Mesenchymal stem cell (in vitro differentiated cells and primary cell): ENCODE measurements around the gene YWHAQ.
"Not testable (repeated sequence)": the region's sequence is repeated elsewhere in the genome, so short reads cannot be mapped to it uniquely, and the experiment has no call there.

Experiments
- DNase-seq: peaks from one replicate; pipeline ENCODE4 v3.0.0-alpha.2; 2013
- H2AFZ ChIP-seq: one replicate; pipeline ENCODE4 v1.6.1; 2013; ENCODE audit warnings: low read depth, mild to moderate bottlenecking, control low read depth, inconsistent platforms, low read length, moderate library complexity
- H2AK5ac ChIP-seq: 2 replicates; pipeline ENCODE4 v1.6.1; 2013; ENCODE audit warnings: low read length, moderate library complexity, mild to moderate bottlenecking, inconsistent platforms; ENCODE audit not compliant: severe bottlenecking
- H2BK120ac ChIP-seq: one replicate; pipeline ENCODE4 v1.6.1; 2013; ENCODE audit warnings: low read depth, mild to moderate bottlenecking, inconsistent platforms, low read length, moderate library complexity
- H2BK12ac ChIP-seq, 2 experiments: one replicate each; pipeline ENCODE4 v1.6.1; 2013; ENCODE audit warnings: inconsistent platforms in 2 of 2, low read length in 2 of 2, mild to moderate bottlenecking in 2 of 2, moderate library complexity in 2 of 2, control low read depth in 1 of 2
- H2BK15ac ChIP-seq: one replicate; pipeline ENCODE4 v1.6.1; 2013; ENCODE audit warnings: mild to moderate bottlenecking, low read depth, inconsistent platforms; ENCODE audit not compliant: poor library complexity, severe bottlenecking
- H2BK5ac ChIP-seq: 2 replicates; pipeline ENCODE4 v1.6.1; 2013; ENCODE audit warnings: low read depth, mild to moderate bottlenecking, low read length, control low read depth, inconsistent platforms; ENCODE audit not compliant: poor library complexity, severe bottlenecking
- H3K14ac ChIP-seq, 2 experiments: one replicate each; pipeline ENCODE4 v1.6.1; 2013; ENCODE audit warnings: inconsistent platforms in 2 of 2, low read length in 2 of 2, control low read depth in 1 of 2, mild to moderate bottlenecking in 1 of 2, moderate library complexity in 1 of 2
- H3K18ac ChIP-seq, 2 experiments: one replicate each; pipeline ENCODE4 v1.6.1; 2013; ENCODE audit warnings: inconsistent platforms in 2 of 2, low read length in 2 of 2, control low read depth in 1 of 2, low read depth in 1 of 2, mild to moderate bottlenecking in 1 of 2
- H3K23ac ChIP-seq, 2 experiments: one replicate each; pipeline ENCODE4 v1.6.1; 2013; ENCODE audit warnings: inconsistent platforms in 2 of 2, low read length in 2 of 2, mild to moderate bottlenecking in 2 of 2, moderate library complexity in 2 of 2, control low read depth in 1 of 2
- H3K27ac ChIP-seq: 2 replicates; pipeline ENCODE4 v1.5.1; 2013; ENCODE audit warnings: mild to moderate bottlenecking, moderate library complexity, low read length, control low read depth, inconsistent platforms; ENCODE audit not compliant: poor library complexity, severe bottlenecking
- H3K27me3 ChIP-seq, 2 experiments: 2 replicates each; pipeline versions ENCODE4 v1.6.1 to v1.7.0; 2013; ENCODE audit warnings: low read length in 2 of 2, mild to moderate bottlenecking in 2 of 2, moderate library complexity in 2 of 2, control low read depth in 1 of 2, inconsistent platforms in 1 of 2; ENCODE audit not compliant: control insufficient read depth in 1 of 2, insufficient read depth in 1 of 2
- H3K36me3 ChIP-seq, 2 experiments: 2 replicates each; pipeline versions ENCODE4 v1.6.1 to v1.7.0; 2013; ENCODE audit warnings: low read length in 2 of 2, control low read depth in 1 of 2, inconsistent platforms in 1 of 2, low read depth in 1 of 2, mild to moderate bottlenecking in 1 of 2; ENCODE audit not compliant: insufficient read depth in 2 of 2, control insufficient read depth in 1 of 2
- H3K4ac ChIP-seq, 2 experiments: one replicate each; pipeline ENCODE4 v1.6.1; 2013; ENCODE audit warnings: inconsistent platforms in 2 of 2, low read length in 2 of 2, mild to moderate bottlenecking in 2 of 2, moderate library complexity in 2 of 2, control low read depth in 1 of 2, low read depth in 1 of 2
- H3K4me1 ChIP-seq: 2 replicates; pipeline ENCODE4 v1.6.1; 2013; ENCODE audit warnings: low read depth, low read length, control low read depth; ENCODE audit not compliant: control insufficient read depth, insufficient read depth
- H3K4me2 ChIP-seq: 2 replicates; pipeline ENCODE4 v1.6.1; 2013; ENCODE audit warnings: low read length, mild to moderate bottlenecking, inconsistent platforms; ENCODE audit not compliant: poor library complexity, severe bottlenecking
- H3K4me3 ChIP-seq, 2 experiments: 2 replicates each; pipeline versions ENCODE4 v1.5.1 to v1.7.0; 2013; ENCODE audit warnings: low read length in 2 of 2, mild to moderate bottlenecking in 2 of 2, control low read depth in 1 of 2, low read depth in 1 of 2; ENCODE audit not compliant: insufficient read depth in 1 of 2
- H3K79me1 ChIP-seq: replicated peaks from 2 replicates; pipeline ENCODE4 v1.6.1; 2013; ENCODE audit warnings: mild to moderate bottlenecking, control low read depth, low read length, inconsistent platforms; ENCODE audit not compliant: poor library complexity, severe bottlenecking
- H3K9ac ChIP-seq: 2 replicates; pipeline ENCODE4 v1.7.0; 2013; ENCODE audit warnings: mild to moderate bottlenecking, low read length, moderate library complexity
- H3K9me3 ChIP-seq: 2 replicates; pipeline ENCODE4 v1.7.0; 2013; ENCODE audit warnings: mild to moderate bottlenecking, low read length; ENCODE audit not compliant: control insufficient read depth
- H4K8ac ChIP-seq: one replicate; pipeline ENCODE4 v1.6.1; 2013; ENCODE audit warnings: inconsistent platforms, mild to moderate bottlenecking, low read length, moderate library complexity
- H4K91ac ChIP-seq: one replicate; pipeline ENCODE4 v1.6.1; 2013; ENCODE audit warnings: mild to moderate bottlenecking, low read length, inconsistent platforms
- WGBS: methylation state at CpG from one replicate; pipeline ENCODE4 v1.1.7; 2013; ENCODE audit warnings: mixed read lengths; 5-methylcytosine and 5-hydroxymethylcytosine counted together

YWHAQ gene

GRCh38 chr2:9613291-9613690, 17.5 kb downstream of the YWHAQ start:
- Histone ChIP-seq H2BK5ac (no peak overlapping the region), H3K9ac (peak overlapping the region; percentile 39), H2BK15ac (no peak overlapping the region), H2BK120ac (no peak overlapping the region), H3K27me3 (no peaks in the 10 kb centered on the region), H3K4me3 (peak overlapping the region in 1 of 2 experiments; percentile 4), H4K91ac (no peak overlapping the region), H3K23ac (no peak overlapping the region), H3K18ac (no peak overlapping the region), H4K8ac (no peak overlapping the region), H3K36me3 (peaks cover 3 to 49% of the 10 kb centered on the region in 2 experiments), H2AK5ac (no peak overlapping the region), H2AFZ (no peak overlapping the region), H3K14ac (no peak overlapping the region), H3K4me2 (no peak overlapping the region), H2BK12ac (no peak overlapping the region), H3K27ac (no peak overlapping the region), H3K4ac (no peak overlapping the region), H3K79me1 (no peaks in the 10 kb centered on the region), H3K9me3 (no peaks in the 10 kb centered on the region), H3K4me1 (peaks cover 1% of the 10 kb centered on the region)
- WGBS, result 85% methylated on average over 1 of the region's 1 CpG
- peak; percentile 82 for DNase-seq

DNA sequence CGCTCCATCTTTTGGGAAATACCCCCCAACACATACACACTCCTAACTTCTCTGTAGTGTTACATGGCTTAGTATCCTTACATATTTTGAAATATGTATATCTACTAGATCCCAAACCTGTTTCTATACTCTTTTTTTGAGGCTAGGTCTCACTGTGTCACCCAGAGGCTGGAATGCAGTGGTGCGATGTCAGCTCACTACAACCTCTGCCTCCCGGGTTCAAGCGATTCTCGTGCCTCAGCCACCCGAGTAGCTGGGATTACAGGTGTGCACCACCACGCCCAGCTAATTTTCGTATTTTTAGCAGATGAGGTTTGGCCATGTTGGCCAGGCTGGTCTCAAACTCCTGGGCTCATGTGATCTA, 19.3 kb downstream of the YWHAQ start:
- H3K23ac ChIP-seq, H4K91ac ChIP-seq, H2BK5ac ChIP-seq, H2AFZ ChIP-seq, H3K79me1 ChIP-seq, H3K27me3 ChIP-seq, H3K4me1 ChIP-seq, H3K27ac ChIP-seq, DNase-seq, H3K4me3 ChIP-seq, H4K8ac ChIP-seq, H3K14ac ChIP-seq, H2BK120ac ChIP-seq, H3K18ac ChIP-seq, H3K9ac ChIP-seq, H2BK12ac ChIP-seq, H3K4ac ChIP-seq, H2AK5ac ChIP-seq, H3K9me3 ChIP-seq, H2BK15ac ChIP-seq, H3K4me2 ChIP-seq: not testable (repeated sequence)
- WGBS, result 96% methylated on average over 8 of the region's 8 CpGs
- H3K36me3 ChIP-seq, result peaks cover 0 to 37% of the 10 kb centered on the region in 2 experiments

GRCh38 chr2:9610781-9611548, 19.8 kb downstream of the YWHAQ start:
- Histone ChIP-seq H2AFZ (no peak overlapping the region), H2BK120ac (no peak overlapping the region), H3K79me1 (no peaks in the 10 kb centered on the region), H3K4me1 (peaks cover 4% of the 10 kb centered on the region), H2AK5ac (no peak overlapping the region), H2BK5ac (no peak overlapping the region), H2BK12ac (no peak overlapping the region), H3K9ac (peak overlapping the region; percentile 2), H3K4me2 (no peak overlapping the region), H3K4ac (no peak overlapping the region), H4K8ac (no peak overlapping the region), H3K27me3 (no peaks in the 10 kb centered on the region), H3K27ac (no peak overlapping the region), H4K91ac (no peak overlapping the region), H3K36me3 (peaks cover 0 to 33% of the 10 kb centered on the region in 2 experiments), H3K18ac (no peak overlapping the region), H3K23ac (no peak overlapping the region), H3K4me3 (no peak overlapping the region), H2BK15ac (no peak overlapping the region), H3K9me3 (no peaks in the 10 kb centered on the region), H3K14ac (no peak overlapping the region)
- 94% methylated on average over 7 of the region's 7 CpGs for WGBS
- no peak for DNase-seq

GRCh38 chr2:9608491-9608890, 22.3 kb downstream of the YWHAQ start:
- 89% methylated on average over 9 of the region's 10 CpGs for WGBS
- H2BK15ac ChIP-seq, H3K9me3 ChIP-seq, DNase-seq, H2BK5ac ChIP-seq, H3K79me1 ChIP-seq, H4K8ac ChIP-seq, H3K23ac ChIP-seq, H3K4me1 ChIP-seq, H3K14ac ChIP-seq, H3K4ac ChIP-seq, H4K91ac ChIP-seq, H2BK120ac ChIP-seq, H3K27me3 ChIP-seq, H2AK5ac ChIP-seq, H2AFZ ChIP-seq, H2BK12ac ChIP-seq: not testable (repeated sequence)
- peaks cover 0 to 27% of the 10 kb centered on the region in 2 experiments for H3K36me3 ChIP-seq
- peak overlapping the region; percentile 49 for H3K4me2 ChIP-seq
- peak overlapping the region in 1 of 2 experiments; percentile 52 for H3K18ac ChIP-seq
- H3K27ac ChIP-seq, result peak overlapping the region; percentile 47
- H3K9ac ChIP-seq, result peak overlapping the region; percentile 86
- peak overlapping the region in 1 of 2 experiments; percentile 66 for H3K4me3 ChIP-seq
